GM12892 (cell line): ENCODE measurements around the gene FLOT2.

Experiments used
- POLR2A ChIP-seq: IDR thresholded peaks from 2 replicates; pipeline ENCODE4 v1.6.1; 2011; ENCODE audit warnings: low read depth, low read length, control low read depth
- POLR2AphosphoS5 ChIP-seq: IDR thresholded peaks from 2 replicates; pipeline ENCODE4 v1.6.1; 2011; ENCODE audit warnings: low read depth, low read length, control low read depth
- TAF1 ChIP-seq: IDR thresholded peaks from 2 replicates; pipeline ENCODE4 v1.6.1; 2011; ENCODE audit warnings: low read depth, mild to moderate bottlenecking, control low read depth, low read length, borderline replicate concordance

- no peak for TF ChIP-seq POLR2A
- no peak for TF ChIP-seq POLR2AphosphoS5
- no peak for TF ChIP-seq TAF1
These were observed 7.5 kb downstream of the FLOT2 start for GRCh38 chr17:28889996-28890395.
